Stimulated activated CD4-positive, alpha-beta T cell treated with anti-CD3 and anti-CD28 coated beads, Interleukin-1b, Interleukin-23, amount 100 ng/mL, for 4 hours (primary cell): Measurements from ENCODE around the gene RAD51B.
"Not testable (repeated sequence)": the region's sequence is repeated elsewhere in the genome, so short reads cannot be mapped to it uniquely, and the experiment has no call there.

Experiments
- DNase-seq, 2 donors: peaks; one replicate each; pipeline ENCODE4 v3.0.0-alpha.2; 2020; ENCODE audit warnings: low read depth in 2 of 2

The RAD51B gene

GRCh38 chr14:67944605-67945004 is 125.0 kb downstream of the RAD51B start:
- DNase-seq: no peak

GRCh38 chr14:67949771-67950170 is 130.2 kb downstream of the RAD51B start:
- DNase-seq: no peak

GRCh38 chr14:67950386-67950785 is 130.8 kb downstream of the RAD51B start:
- no peak for DNase-seq

GRCh38 chr14:67951529-67952135 is 132.1 kb downstream of the RAD51B start:
- no peak for DNase-seq

GRCh38 chr14:67952381-67952780 is 132.8 kb downstream of the RAD51B start:
- DNase-seq: no peak

- no peak for DNase-seq
Observed at GRCh38 chr14:67952786-67953185, 133.2 kb downstream of the RAD51B start.

- DNase-seq: no peak
Observed at GRCh38 chr14:67955261-67955660, 135.7 kb downstream of the RAD51B start.

- DNase-seq: no peak
Observed at GRCh38 chr14:67957946-67958345, 138.4 kb downstream of the RAD51B start.

- DNase-seq: no peak
Observed at GRCh38 chr14:67961676-67962075, 142.1 kb downstream of the RAD51B start.

- no peak for DNase-seq
Observed at GRCh38 chr14:67962215-67962644, 142.7 kb downstream of the RAD51B start.

- DNase-seq: no peak
Observed at GRCh38 chr14:67963545-67963944, 144.0 kb downstream of the RAD51B start.

- no peak for DNase-seq
Observed at GRCh38 chr14:67963960-67964812, 144.6 kb downstream of the RAD51B start.

GRCh38 chr14:67965696-67966095 is 146.1 kb downstream of the RAD51B start:
- DNase-seq: no peak

GRCh38 chr14:67967206-67967605 is 147.6 kb downstream of the RAD51B start:
- no peak for DNase-seq

- DNase-seq: not testable (repeated sequence)
Observed at GRCh38 chr14:67967970-67968369, 148.4 kb downstream of the RAD51B start.

- DNase-seq: no peak
Observed at GRCh38 chr14:67970923-67971322, 151.3 kb downstream of the RAD51B start.

- no peak for DNase-seq
Observed at GRCh38 chr14:67971627-67972625, 152.3 kb downstream of the RAD51B start.

GRCh38 chr14:67973436-67973835 is 153.9 kb downstream of the RAD51B start:
- DNase-seq: no peak

GRCh38 chr14:67975470-67975869 is 155.9 kb downstream of the RAD51B start:
- no peak for DNase-seq

- no peak for DNase-seq
Observed at GRCh38 chr14:67977434-67978034, 158.0 kb downstream of the RAD51B start.

- no peak for DNase-seq
Observed at GRCh38 chr14:67978749-67979148, 159.2 kb downstream of the RAD51B start.
